PC-9 (cell line): ENCODE results near the gene NDNF. TPM values are rescaled to one million over a fixed set of nuclear protein-coding genes. Genes with fewer than 3 reads are reported as not detected.

Experiments
- BruUV-seq: library from RNA; stranded (reverse); fragments of 400-500 nt; replicated peaks from 2 replicates; lab custom pipeline; 2021; lab: Mats Ljungman, UMichigan
- CTCF ChIA-PET: fragments of 300-600 bp; sonication (Branson Sonifier 250); formaldehyde crosslinking; loops from one replicate; lab custom pipeline; 2022; ENCODE audit warnings: antibody characterized with exemption; lab: Charles Lee
- POLR2A ChIA-PET: fragments of 300-600 bp; sonication (Branson Sonifier 250); formaldehyde crosslinking; loops from one replicate; lab custom pipeline; 2022; ENCODE audit warnings: antibody characterized with exemption; ENCODE audit not compliant: unreplicated experiment; lab: Charles Lee
- DNase-seq, 2 experiments: peaks; one replicate each; pipeline versions ENCODE4 v3.0.0 to v3.0.0-alpha.2; 2015 to 2022; ENCODE audit warnings: mixed read lengths in 1 of 2
- H2AFZ ChIP-seq: fragments of 200-600 bp; sonication (generic); 2 replicates; pipeline ENCODE4 v1.8.1; 2017; ENCODE audit warnings: antibody characterized with exemption
- H3F3A ChIP-seq: fragments of 200-600 bp; sonication (generic); 2 replicates; pipeline ENCODE4 v1.8.1; 2017; ENCODE audit warnings: antibody characterized with exemption, mild to moderate bottlenecking, low read depth; ENCODE audit not compliant: insufficient read depth
- H3K27ac ChIP-seq: fragments of 200-600 bp; sonication (generic); 2 replicates; pipeline ENCODE4 v1.6.1; 2016; ENCODE audit warnings: mixed run types
- H3K27me3 ChIP-seq: fragments of 200-600 bp; sonication (generic); 2 replicates; pipeline ENCODE4 v1.6.1; 2016; ENCODE audit warnings: low read depth, mixed run types; ENCODE audit not compliant: insufficient read depth
- H3K36me3 ChIP-seq: fragments of 200-600 bp; sonication (generic); 2 replicates; pipeline ENCODE4 v1.6.1; 2016; ENCODE audit warnings: low read depth, mixed run types
- H3K4me1 ChIP-seq: fragments of 200-600 bp; sonication (generic); replicated peaks from 2 replicates; pipeline ENCODE4 v1.6.1; 2016; ENCODE audit warnings: mixed run types; ENCODE audit not compliant: insufficient read depth
- H3K4me2 ChIP-seq: fragments of 200-600 bp; sonication (generic); 2 replicates; pipeline ENCODE4 v1.6.1; 2017; ENCODE audit warnings: mixed run types
- H3K4me3 ChIP-seq: fragments of 200-600 bp; sonication (generic); 2 replicates; pipeline ENCODE4 v1.6.1; 2016; ENCODE audit warnings: mixed run types
- H3K79me2 ChIP-seq: fragments of 200-600 bp; sonication (generic); 2 replicates; pipeline ENCODE4 v1.6.1; 2017; ENCODE audit warnings: low read depth, mixed run types
- H3K9me2 ChIP-seq: fragments of 200-600 bp; sonication (generic); 2 replicates; pipeline ENCODE4 v1.8.1; 2017; ENCODE audit warnings: mild to moderate bottlenecking; ENCODE audit not compliant: insufficient read depth
- H3K9me3 ChIP-seq: fragments of 200-600 bp; sonication (generic); 2 replicates; pipeline ENCODE4 v1.8.1; 2016; ENCODE audit warnings: low read depth; ENCODE audit not compliant: insufficient read depth
- H4K20me1 ChIP-seq: fragments of 200-600 bp; sonication (generic); 2 replicates; pipeline ENCODE4 v1.8.1; 2017; ENCODE audit not compliant: insufficient read depth
- CTCF ChIP-seq: fragments of 200-600 bp; sonication (generic); conservative IDR thresholded peaks from 2 replicates; pipeline ENCODE4 v1.6.1; 2017; ENCODE audit warnings: mixed run types, antibody characterized with exemption, mild to moderate bottlenecking, moderate library complexity
- EZH2 ChIP-seq: fragments of 200-600 bp; sonication (generic); IDR thresholded peaks from 2 replicates; pipeline ENCODE4 v1.8.0; 2017; ENCODE audit warnings: antibody characterized with exemption, low read depth
- intact Hi-C: fragments of 100-400 bp; cut with micrococcal nuclease; formaldehyde crosslinking; loops from one replicate; pipeline ENCODE4 v1.10.0; 2022; ENCODE audit not compliant: unreplicated experiment
- total RNA-seq: library from RNA; stranded (reverse); gene quantifications from 2 replicates; pipeline ENCODE4 v1.2.3, GENCODE V29; 2021

NDNF gene
- total RNA-seq, 1 experiment from 2014 or later: not detected

DNA sequence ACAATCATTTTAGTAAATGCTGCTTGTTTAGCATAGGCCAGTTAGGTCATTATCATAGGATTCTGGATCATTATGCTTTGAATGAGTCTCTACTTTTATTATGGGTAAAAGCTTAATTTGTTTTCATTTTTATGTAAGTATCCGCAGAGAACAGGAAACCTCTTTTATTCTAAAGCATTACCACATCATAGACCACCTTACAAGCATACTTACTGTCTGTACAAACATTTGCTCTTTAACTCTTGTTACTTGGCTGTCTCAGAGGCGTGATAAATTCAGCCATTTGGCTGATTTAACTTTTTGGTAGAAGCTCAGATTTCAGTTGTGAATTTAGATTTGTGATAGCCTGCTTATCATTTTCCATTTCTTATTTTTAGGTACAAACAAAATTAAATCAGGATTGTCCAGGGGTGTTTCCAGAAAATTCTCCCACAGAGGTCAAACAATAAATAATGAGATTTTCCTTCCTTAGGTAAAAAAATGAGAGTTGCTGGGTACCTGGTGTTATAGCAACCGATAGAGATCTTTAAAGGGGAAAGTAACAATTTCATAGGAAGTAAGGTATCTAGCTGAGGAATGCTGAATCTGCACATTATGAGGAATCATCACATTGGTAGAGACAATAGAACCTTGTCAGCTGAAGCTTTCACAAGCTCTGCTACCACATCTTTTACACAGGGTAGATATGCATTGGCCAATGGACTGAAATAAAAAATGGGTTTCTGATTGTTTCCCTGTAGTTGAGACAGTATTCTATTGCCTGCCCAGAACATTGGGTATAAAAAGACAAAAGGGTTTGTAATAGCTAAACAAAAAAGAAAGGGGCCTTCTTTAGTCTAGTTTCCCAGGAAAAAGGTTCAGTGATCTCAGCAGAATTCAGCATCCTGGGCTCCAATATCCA is 62.5 kb downstream of the NDNF start:
- H3K9me2 ChIP-seq: no peaks in the 10 kb centered on the region
- no peak overlapping the region for H3K4me3 ChIP-seq
- no peaks in the 10 kb centered on the region for H3K36me3 ChIP-seq
- no peaks in the 10 kb centered on the region for H3K79me2 ChIP-seq
- H3K27me3 ChIP-seq: no peaks in the 10 kb centered on the region
- no TSS peak for BruUV-seq
- no peak for DNase-seq
- H3K9me3 ChIP-seq: no peaks in the 10 kb centered on the region
- POLR2A ChIA-PET: no interaction called here
- TF ChIP-seq EZH2 (no peak), CTCF (no peak)
- CTCF ChIA-PET: no interaction called here
- H3K27ac ChIP-seq: no peak overlapping the region
- no peaks in the 10 kb centered on the region for H4K20me1 ChIP-seq
- H2AFZ ChIP-seq: no peak overlapping the region
- no peaks in the 10 kb centered on the region for H3F3A ChIP-seq
- intact Hi-C loops: no loop called here
- H3K4me1 ChIP-seq: no peaks in the 10 kb centered on the region
- H3K4me2 ChIP-seq: no peak overlapping the region

- Histone ChIP-seq H3K4me2 (no peak overlapping the region), H3K27ac (no peak overlapping the region), H3K9me3 (no peaks in the 10 kb centered on the region), H3K9me2 (no peaks in the 10 kb centered on the region), H3K4me1 (no peaks in the 10 kb centered on the region), H3F3A (no peaks in the 10 kb centered on the region), H3K27me3 (no peaks in the 10 kb centered on the region), H3K79me2 (no peaks in the 10 kb centered on the region), H3K4me3 (no peak overlapping the region), H3K36me3 (no peaks in the 10 kb centered on the region), H4K20me1 (no peaks in the 10 kb centered on the region), H2AFZ (no peak overlapping the region)
- BruUV-seq: no TSS peak
- ChIA-PET CTCF (no interaction called here), POLR2A (no interaction called here)
- DNase-seq: no peak
- TF ChIP-seq EZH2 (no peak), CTCF (no peak)
- intact Hi-C loops: no loop called here
Measured at GRCh38 chr4:121007660-121008059, 64.7 kb downstream of the NDNF start.

- Histone ChIP-seq H3K27me3 (no peaks in the 10 kb centered on the region), H3K36me3 (no peaks in the 10 kb centered on the region), H3K4me2 (no peak overlapping the region), H3K9me3 (no peaks in the 10 kb centered on the region), H3K4me3 (no peak overlapping the region), H3K27ac (no peak overlapping the region), H3K9me2 (no peaks in the 10 kb centered on the region), H3F3A (no peaks in the 10 kb centered on the region), H3K79me2 (no peaks in the 10 kb centered on the region), H4K20me1 (no peaks in the 10 kb centered on the region), H2AFZ (no peak overlapping the region), H3K4me1 (no peaks in the 10 kb centered on the region)
- BruUV-seq: no TSS peak
- TF ChIP-seq EZH2: no peak
- no peak for TF ChIP-seq CTCF
- ChIA-PET CTCF (no interaction called here), POLR2A (no interaction called here)
- DNase-seq: no peak
- intact Hi-C loops: no loop called here
Measured at GRCh38 chr4:121003863-121004262, 68.5 kb downstream of the NDNF start.
